ENCODE results near the gene ARPC1A.
"Not testable (repeated sequence)": the region's sequence is repeated elsewhere in the genome, so short reads cannot be mapped to it uniquely, and the experiment has no call there.

ARPC1A gene

DNA sequence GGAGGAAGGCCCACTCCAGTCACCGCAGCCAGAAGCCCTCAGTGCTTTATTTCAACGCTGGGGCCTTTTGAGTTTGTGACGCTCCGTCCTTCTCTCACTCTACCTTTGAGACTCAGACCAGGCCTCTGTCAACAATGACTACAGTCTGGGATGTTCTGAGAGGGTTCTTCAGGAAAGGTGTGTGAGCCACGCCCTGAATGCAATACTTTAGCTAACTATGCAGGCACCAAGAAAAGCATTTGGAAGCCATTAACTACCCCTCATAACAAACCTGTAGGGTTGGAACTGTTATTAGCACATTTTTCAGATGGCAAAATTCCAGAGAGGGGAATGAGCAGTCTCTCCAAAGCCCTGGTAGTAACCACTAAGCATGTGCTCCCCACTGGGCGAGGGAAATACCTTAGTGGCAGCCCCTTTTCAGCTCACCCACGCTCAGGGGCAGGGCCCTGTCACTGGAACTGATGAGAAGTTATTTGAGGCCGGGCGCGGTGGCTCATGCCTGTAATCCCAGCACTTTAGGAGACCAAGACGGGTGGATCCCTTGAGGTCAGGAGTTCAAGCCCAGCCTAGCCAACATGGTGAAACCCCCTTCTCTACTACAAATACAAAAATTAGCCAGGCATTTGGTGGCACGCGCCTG, 43.2 kb downstream of the ARPC1A start:
- DNase-seq (ENCODE audit: extremely low read depth in 1 of 2, low read depth in 1 of 2) = no peak

DNA sequence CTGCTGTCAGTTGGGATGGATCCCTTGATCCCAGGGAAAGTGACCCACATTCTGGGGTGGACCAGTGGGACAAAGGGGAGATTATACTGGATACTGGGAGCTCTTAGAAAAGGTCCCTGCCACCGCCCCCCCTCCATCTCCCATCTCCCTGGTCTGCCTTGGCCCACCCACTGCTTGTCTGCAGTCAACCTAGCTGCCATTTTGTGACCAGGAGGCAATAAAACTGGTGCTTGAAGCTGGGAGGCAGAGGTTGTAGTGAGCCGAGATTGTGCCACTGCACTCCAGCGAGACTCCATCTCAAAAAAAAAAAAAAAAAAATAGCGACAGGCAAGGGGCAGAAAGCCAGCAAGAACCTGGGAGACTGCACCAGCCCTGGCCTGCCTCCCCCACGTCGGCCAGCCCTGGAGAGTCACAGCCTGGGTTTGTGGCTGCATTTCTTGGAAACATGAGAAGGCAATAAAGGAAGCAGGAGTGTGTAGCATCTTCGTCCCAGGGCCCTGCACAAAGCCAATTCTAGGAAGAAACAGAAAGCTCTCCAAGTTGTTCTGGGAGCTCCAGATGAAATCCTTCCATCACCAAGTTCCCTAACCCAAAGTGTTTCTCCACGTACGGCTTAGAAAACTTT, 44.2 kb downstream of the ARPC1A start:
- DNase-seq (ENCODE audit: extremely low read depth in 1 of 2, low read depth in 1 of 2) = no peak

DNA sequence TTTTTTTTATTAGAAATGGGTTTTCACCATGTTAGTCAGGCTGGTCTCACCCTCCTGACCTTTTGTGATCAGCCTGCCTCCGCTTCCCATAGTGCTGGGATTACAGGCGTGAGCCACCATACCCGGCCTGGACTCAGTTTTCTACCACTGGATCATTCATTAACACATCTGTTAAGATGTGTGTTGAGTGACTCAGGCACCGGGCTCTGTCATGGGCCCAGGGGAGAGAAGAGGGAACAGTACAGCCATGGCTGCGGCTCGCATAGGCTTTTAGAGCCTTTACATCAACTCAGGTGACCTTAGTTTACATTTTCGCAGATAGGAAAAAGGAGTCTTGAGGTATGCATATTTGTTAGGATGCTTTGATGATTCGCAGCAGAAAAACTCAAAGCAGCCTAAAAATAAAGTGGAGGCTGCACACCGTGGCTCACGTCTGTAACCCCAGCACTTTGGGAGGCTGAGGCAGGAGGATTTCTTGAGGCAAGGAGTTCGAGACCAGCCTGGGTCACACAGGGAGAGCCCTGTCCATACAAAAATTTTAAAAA, 45.8 kb downstream of the ARPC1A start:
- no peak for DNase-seq (ENCODE audit: extremely low read depth in 1 of 2, low read depth in 1 of 2)

DNA sequence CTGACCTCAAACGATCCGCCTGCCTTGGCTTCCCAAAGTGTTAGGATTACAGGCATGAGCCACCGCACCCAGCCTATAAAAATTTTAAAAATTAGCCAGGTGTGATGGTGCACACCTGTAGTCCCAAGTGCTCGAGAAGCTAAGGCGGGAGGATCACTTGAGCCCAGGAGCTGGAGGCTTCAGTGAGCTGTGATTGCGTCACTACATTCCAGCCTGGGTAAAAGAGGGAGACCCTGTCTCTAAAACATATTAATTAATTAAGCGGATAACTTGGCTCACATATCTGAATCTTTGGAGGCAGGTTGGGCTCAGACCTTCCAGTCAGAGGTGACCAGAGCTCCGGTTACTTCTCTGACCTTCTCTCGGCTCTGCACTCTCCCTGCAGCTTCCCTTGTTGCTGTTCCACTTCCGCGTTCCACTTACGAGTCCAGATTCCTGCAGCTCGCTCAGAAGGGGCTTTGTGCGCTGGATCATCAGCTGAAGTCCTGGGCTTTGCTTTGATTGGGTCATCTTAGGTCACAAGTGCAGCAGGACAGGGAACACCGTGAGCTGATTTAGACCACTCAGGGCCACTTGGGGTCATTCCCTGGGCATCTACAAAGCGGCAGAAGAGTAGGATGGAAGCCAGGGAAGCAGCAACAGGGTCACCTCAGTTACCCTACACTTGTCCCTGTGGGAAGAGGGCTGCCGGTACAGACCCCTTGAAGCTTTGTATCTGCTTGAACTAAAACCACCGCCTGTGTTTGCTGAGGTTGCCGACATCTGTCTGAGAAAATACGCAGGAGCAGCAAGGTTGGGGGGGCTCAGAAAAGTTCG, 46.8 kb downstream of the ARPC1A start:
- DNase-seq (ENCODE audit: extremely low read depth in 1 of 2, low read depth in 1 of 2) = no peak

DNA sequence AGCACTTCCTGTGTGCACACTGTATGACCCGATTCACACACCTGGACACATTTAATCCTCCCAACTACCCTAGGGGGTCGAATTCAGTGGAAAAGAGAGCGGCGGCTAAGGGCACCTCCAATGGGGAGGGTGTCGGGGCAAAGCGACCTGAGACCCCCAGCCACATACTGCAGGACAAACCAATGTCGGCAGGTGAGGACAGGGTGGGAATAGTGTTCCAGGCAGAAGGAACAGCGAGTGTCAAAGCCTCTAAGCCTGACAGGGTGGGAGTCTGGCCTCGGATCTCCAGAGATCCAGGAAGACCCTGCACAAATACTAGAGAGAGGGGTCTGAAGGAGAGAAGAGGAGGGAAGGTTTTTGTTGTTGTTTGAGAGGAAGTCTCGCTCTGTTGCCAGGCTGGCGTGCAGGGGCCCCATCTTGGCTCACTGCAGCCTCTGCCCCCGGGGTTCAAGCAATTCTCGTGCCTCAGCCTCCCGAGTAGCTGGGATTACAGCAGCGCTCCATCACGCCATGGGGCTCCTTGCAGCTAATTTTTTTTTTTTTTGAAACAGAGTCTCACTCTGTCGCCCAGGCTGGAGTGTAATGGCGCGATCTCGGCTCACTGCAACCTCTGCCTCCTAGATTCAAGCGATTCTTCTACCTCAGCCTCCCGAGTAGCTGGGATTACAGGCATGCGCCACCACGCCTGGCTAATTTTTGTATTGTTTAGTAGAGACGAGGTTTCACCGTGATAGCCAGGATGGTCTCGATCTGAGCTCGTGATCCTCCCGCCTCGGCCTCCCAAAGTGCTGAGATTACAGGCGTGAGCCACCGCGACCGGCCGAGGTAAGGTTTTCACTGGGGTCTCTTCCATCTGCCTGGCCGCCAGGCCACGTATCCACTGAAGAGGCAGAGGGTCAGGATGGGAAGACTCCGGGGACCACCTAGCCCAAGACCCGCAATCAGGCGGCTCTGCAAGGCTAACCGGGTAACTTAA, 47.7 kb downstream of the ARPC1A start:
- no peak for DNase-seq (ENCODE audit: extremely low read depth in 1 of 2, low read depth in 1 of 2)

DNA sequence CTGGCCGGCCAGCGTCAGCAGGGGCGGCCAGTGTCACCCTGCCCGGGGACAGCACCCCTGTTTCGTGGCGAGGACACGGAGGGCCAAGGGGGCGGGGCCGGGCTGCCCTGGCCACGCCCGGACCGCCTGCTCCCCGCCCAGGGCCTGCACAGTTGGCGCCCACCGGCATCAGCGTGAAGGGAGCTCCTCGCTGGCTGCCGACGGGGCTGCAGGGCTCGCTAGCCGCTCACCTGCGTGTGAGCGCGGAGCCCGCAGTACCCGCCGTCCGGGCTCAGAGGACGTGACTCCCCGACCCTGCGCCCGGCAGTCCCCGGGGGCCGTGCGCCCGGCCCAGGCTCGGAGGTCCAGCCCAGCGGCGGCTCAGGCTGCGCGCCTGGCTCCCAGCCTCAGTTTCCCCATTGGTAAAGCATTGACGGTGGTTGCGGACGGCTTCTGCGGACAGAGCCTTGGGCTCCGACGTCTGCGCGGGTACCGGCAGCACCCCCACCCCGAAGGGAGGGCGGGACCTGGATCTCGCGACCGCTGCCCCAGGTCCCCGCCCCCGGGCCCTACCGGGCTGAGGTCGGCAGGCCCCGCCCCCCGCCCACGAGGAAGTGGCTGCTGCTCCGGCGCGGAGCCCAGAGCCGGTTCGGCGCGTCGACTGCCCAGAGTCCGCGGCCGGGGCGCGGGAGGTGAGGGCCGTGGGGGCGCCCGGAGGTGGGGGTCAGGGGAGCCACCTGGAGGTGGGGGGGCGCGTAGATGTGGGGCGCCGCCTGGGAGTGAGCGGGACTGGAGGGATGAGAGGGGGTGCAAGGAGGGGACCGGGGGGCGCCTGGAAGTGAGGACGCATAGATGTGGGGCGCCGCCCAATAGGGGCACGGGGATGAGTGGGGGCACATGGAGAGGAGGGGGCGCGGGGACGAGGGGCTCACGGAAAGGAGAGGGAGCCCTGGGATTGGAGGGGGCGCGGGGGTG, 48.7 kb downstream of the ARPC1A start, which contains the start of gene ARPC1B:
Gene ARPC1B (plus strand): TSS at position 620 of the 954 bp plus-strand sequence. CDS start 10,985 bp downstream, outside the sequence.
- DNase-seq (ENCODE audit: extremely low read depth in 1 of 2, low read depth in 1 of 2) = peak; percentile 42 to 73

DNA sequence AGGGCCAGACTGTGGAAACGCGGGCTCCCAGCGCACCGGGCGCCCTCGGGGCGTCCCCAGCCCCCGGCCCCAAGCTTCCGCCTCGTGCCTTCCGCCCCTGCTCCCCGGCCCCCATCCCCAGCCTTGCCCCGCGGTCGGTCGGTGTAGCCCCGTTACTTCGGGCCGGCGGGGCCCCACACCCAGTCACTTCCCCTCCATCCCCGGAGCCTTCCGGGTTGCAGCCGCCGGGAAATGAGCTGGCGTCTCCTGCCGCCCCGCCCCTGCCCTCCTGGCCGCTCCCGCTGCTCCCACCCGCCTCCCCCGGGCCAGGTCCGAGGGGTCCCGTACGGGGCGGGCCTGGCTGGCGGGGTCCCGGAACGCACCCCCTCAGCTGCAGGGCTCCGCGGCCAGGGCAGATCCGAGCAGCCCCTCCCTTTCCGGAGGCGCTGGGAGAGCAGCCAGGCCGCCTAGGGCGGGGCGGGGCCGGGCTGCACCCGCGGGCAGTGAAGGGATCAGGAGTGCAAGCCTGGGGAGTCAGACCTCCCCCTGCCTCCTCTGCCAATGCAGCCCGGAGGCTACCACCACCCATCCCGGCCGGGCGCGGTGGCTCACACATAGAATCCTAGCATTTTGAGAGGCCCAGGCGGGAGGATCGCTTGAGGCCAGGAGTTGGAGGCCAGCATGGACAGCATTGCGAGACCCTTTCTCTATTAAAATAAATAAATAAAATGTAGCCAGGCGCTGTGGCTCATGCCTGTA, 49.5 kb downstream of the ARPC1A start:
- peak in 1 of 2 donors; percentile 40 for DNase-seq (ENCODE audit: extremely low read depth in 1 of 2, low read depth in 1 of 2)

DNA sequence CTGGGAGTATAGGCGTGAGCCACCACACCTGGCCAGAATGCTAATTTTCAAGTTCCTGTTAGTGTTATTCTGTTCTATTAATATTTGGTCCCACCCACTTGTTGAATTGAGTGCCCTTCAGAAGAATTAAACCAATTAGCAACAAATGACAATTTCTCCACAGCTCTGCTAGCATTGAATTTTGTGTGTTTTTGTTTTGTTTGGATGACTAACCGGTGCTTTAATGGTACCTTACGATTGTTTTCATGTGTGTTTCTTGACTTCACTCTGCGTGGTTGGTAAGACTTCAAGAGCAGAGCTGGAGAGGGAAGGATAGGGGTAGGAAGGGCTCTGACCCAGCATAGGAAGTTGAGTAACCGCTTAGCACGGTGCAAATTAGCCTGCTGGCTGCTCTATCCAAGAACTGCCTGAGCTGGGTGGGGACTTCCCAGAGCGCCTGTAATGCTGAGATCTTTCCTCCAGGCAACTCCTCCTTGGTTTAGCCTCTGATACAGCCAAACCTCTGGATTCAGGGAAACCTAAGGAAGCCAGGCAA, 53.4 kb downstream of the ARPC1A start:
- DNase-seq (ENCODE audit: extremely low read depth in 1 of 2, low read depth in 1 of 2) = no peak

DNA sequence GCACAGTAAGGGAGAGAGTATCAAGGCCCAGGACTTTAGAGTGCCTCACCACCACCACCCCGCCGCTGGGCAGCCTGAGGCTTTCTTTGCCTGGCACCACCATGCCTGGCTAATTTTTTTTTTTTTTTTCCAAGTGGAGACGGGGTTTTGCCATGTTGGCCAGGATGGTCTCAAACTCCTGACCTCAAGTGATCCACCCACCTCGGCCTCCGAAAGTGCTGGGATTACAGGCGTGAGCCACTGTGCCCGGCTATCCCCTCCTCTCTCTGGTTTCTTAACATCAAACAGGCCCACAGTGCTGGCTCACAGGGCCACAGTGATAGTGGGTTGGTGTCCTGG, 54.0 kb downstream of the ARPC1A start:
- not testable (repeated sequence) for DNase-seq (ENCODE audit: extremely low read depth in 1 of 2, low read depth in 1 of 2)

DNA sequence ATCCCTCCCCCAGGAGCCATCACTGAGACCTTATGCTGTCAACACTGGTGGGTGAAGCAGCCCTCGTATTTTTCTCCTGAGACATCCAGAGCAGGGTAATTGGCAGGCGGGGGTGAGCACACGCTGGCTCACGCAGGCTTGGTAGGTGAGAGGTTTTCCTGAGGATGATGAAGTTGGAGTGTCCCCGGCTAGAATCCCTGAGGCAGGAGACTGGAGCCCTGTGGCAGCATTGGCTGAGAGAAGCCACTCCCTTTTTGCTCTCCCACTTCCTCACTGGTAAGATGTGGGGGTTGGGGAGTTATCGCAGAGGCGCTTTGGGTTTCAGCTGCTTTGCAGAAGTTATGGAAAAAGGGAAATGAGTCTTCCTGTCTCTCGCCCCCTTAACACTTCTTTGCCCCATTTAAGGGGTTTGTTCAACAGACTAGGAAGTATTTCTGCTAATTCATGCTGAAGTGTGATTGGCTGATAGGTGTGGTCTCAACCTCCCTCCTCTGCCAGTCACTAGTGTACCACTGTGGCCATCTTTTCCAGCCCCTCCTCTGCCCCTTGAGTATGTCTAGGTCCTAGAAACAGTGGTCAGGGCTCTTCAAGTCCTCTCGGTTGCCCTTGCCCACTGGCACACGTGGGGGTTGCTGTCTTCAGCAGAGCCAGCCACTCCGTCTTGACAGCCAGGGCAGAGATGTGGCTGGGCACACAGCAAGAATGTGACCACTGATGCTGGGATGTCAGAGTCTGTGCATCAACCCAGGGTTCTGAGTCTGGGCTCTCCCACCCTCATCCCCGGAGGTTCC, 54.5 kb downstream of the ARPC1A start:
- DNase-seq (ENCODE audit: extremely low read depth in 1 of 2, low read depth in 1 of 2) = no peak

DNA sequence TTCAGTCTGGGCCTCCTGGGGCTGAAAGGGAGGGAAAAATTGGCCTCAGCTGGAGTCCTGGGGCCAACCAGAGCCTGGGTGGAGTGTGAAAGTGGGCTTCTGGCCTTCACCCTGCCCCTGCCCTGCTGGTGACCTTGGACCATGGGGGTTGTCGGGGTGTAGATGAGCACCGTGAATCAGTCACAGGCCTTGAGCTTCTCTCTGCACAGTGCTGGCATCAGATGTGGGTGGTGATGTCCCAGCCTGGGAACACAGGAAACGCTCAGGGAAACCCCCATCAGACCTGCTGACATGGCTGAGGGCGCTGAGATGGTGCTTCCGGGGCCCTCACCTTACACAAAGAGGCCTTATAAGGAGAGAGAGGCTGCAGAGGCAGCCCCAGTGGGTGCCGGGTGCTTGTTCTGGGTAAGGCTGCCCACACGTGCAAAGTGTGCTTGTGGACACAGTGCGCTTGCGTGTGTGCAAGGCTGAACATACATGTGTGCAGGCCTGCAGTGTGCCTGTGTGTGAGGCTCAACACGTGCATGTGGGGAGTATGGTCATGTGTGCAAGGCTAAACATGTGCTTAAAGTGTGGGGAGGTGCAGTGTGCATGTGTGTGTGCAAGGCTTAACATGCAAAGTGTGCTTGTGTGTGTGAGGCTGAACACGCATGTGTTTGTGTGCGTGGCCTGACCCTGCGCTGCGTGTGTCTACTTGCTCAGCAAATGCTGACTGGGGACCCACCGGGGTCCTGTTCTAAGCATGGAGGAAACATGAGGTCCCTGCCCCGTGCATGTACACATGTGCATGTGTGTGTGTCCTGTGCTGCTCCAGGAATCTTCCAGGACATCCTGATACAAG, 55.3 kb downstream of the ARPC1A start:
- peak; percentile 73 to 77 for DNase-seq (ENCODE audit: extremely low read depth in 1 of 2, low read depth in 1 of 2)

DNA sequence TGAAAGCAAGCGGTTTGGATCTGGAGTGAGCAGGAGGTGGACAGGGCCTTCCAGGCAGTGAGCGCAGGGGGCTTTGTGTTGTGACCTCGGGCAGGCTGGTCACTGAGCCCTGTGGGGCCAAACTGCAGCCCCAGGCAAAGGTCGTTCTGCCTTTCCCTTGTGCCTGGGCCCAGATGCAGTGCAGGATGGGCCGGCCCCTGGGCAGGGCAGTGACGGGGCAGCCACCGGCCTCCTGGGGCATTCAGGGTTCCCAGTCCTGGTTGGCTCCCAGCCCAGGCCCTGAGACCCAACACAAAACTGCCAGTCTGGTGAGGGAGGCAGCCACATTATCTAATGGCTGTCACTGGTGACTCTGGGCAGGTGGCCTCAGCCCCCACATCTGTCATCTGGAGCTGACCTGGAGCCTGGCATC, 56.0 kb downstream of the ARPC1A start:
- DNase-seq (ENCODE audit: extremely low read depth in 1 of 2, low read depth in 1 of 2) = no peak

DNA sequence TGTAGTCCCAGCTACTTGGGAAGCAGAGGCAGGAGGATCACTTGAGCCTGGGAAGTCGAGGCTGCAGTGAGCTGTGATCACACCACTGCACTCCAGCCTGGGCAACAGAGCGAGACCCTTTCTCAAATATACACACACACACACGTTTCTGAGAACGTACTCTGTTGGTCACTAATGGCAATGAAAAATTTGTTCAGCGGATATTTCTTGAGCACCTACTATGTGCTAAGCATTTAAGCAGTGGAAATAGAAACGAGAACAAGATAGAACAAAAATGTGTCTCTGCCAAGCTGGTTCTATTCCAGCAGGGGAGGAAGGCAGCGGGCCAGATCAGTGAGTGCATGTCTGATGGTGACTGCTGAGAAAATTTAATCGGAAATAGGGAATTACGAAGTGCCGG, 57.5 kb downstream of the ARPC1A start:
- DNase-seq (ENCODE audit: extremely low read depth in 1 of 2, low read depth in 1 of 2) = no peak

DNA sequence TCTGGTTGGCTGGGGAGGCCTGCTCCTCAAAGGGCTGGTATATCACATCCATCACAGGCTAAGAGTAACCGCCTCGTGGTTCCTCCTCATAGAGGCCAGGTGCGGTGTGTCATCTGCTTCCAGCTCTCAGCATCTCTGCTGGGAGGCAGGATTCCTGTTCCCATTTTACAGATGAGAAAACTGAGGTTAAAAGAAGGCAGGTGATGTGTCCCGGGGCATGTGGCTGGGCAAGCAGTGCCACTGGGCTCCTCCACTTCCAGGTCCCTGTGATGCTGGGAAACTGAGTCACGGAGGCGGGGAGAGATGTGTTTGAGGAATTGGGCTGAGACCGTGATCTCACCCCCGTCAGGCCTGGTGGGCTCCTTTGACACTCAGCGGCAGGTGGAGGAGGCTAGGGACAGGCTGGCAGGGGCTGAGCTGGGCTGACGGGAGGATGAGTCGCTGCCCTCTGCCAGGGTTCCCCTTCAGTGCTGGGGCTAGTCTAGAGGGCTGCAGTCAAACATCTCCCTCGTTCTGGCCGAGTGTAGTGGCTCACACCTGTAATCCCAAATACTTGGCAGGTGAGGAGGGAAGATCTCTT, 58.2 kb downstream of the ARPC1A start:
- DNase-seq (ENCODE audit: extremely low read depth in 1 of 2, low read depth in 1 of 2) = no peak

DNA sequence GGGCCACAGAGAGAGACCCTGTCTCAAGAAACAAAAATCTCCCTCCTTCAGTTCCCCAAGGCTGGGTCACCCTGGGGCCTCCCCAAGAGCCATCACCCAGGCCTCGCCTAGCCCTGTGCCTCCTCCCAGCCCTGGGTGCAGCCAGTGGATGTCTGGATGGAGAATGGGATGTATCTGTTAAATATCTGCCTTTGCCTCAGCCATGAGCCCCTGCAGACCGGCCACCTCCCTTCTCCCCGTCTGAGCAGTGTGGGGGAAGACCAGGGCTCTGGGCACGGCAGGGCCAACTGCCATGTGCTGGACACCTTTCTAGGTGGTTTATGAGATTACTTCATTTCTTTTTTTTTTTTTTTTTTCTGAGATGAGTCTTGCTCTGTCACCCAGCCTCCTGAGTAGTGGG, 58.8 kb downstream of the ARPC1A start:
- no peak for DNase-seq (ENCODE audit: extremely low read depth in 1 of 2, low read depth in 1 of 2)

DNA sequence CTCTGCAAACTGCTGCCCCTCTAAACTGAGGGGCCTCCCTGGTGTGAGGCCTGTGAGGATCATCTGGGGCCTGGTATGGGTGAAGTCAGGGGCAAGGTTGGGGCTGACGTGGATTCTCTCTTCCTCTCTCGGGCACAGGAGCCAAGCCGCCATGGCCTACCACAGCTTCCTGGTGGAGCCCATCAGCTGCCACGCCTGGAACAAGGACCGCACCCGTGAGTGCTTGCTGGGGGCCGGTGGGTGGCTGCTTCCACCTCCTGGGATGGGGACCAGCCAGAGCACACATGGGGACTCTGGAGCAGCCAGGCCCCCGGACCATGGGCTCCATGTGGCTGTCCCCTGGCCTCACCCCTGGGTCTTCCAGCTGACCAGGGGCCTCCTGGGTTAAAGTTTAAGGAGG, 59.9 kb downstream of the ARPC1A start:
- no peak for DNase-seq (ENCODE audit: extremely low read depth in 1 of 2, low read depth in 1 of 2)
